K562 (cell line): Measurements from ENCODE around the gene CARD11. TPM values are rescaled to one million over a fixed set of nuclear protein-coding genes. Genes with fewer than 3 reads are reported as not detected.

Source experiments
- ATAC-seq: fragments of 200-7000 bp; cut with Tn5 transposase; 3 replicates; pipeline ENCODE4 v1.9.1; 2020; ENCODE audit warnings: moderate library complexity
- BruUV-seq: library from RNA; stranded (reverse); fragments of 400-500 nt; replicated peaks from 2 replicates; lab custom pipeline; 2021; lab: Mats Ljungman, UMichigan
- CTCF ChIA-PET: fragments of 300-600 bp; formaldehyde crosslinking; extraction: SDS; loops from one replicate; lab custom pipeline; 2021; ENCODE audit warnings: low intra/inter-chr PET ratio; lab: Yijun Ruan, JAX
- POLR2A ChIA-PET: fragments of 300-600, 350-650 bp; sonication (Branson Sonifier 250); formaldehyde crosslinking; extraction: SDS; loops from one replicate; lab custom pipeline; 2021; ENCODE audit warnings: antibody characterized with exemption, inconsistent platforms; lab: Yijun Ruan, JAX
- DNase-seq, 4 experiments: peaks; one replicate each; pipeline versions ENCODE4 v3.0.0 to v3.0.0-alpha.2; 2011 to 2018; ENCODE audit warnings: low spot score in 3 of 4, mixed read lengths in 3 of 4; ENCODE audit errors: extremely low read depth in 1 of 4
- FAIRE-seq: peaks from 2 replicates; lab custom pipeline; 2011; peaks lifted over from hg19 to GRCh38; lab: Jason Lieb, UNC
- H2AFZ ChIP-seq: 2 replicates; pipeline ENCODE4 v1.6.0; 2011; ENCODE audit warnings: low read depth, low read length, control low read depth, inconsistent platforms
- H3K27ac ChIP-seq: fragments of 200-600 bp; 3 replicates; pipeline ENCODE4 v1.8.0; 2011; ENCODE audit warnings: low read depth, mild to moderate bottlenecking, control low read depth, inconsistent platforms, low read length, moderate library complexity, mixed read lengths; ENCODE audit errors: extremely low read depth
- H3K27me3 ChIP-seq, 2 experiments: fragments of 300-600 bp in 1 of 2; 2 replicates in 1 of 2; 3 replicates in 1 of 2; pipeline versions ENCODE4 v1.6.0 to v1.8.0; 2011; ENCODE audit warnings: inconsistent platforms in 2 of 2, low read length in 2 of 2, mild to moderate bottlenecking in 1 of 2, mixed read lengths in 1 of 2, moderate library complexity in 1 of 2; ENCODE audit not compliant: control insufficient read depth in 2 of 2, insufficient read depth in 2 of 2
- H3K36me3 ChIP-seq: fragments of 300-600 bp; 3 replicates; pipeline ENCODE4 v1.8.0; 2011; ENCODE audit warnings: mild to moderate bottlenecking, low read length, inconsistent platforms; ENCODE audit not compliant: control insufficient read depth, insufficient read depth
- H3K4me1 ChIP-seq, 2 experiments: fragments of 200-600 bp in 1 of 2; replicated peaks in 1 of 2; 2 replicates in 1 of 2; 3 replicates in 1 of 2; pipeline versions ENCODE4 v1.5.1 to v1.8.0; 2011; ENCODE audit warnings: inconsistent platforms in 2 of 2, low read length in 2 of 2, mild to moderate bottlenecking in 1 of 2, mixed read lengths in 1 of 2, moderate library complexity in 1 of 2; ENCODE audit not compliant: control insufficient read depth in 2 of 2, insufficient read depth in 2 of 2
- H3K4me2 ChIP-seq: 2 replicates; pipeline ENCODE4 v1.6.1; 2011; ENCODE audit warnings: low read length, control low read depth, inconsistent platforms, mixed read lengths; ENCODE audit not compliant: insufficient read depth
- H3K4me3 ChIP-seq: fragments of 200-600 bp; sonication (generic), shearing (Covaris generic); 2 replicates; pipeline ENCODE4 v1.5.1; 2016; ENCODE audit warnings: control low read depth, inconsistent platforms
- H3K79me2 ChIP-seq: fragments of 200-600 bp; 3 replicates; pipeline ENCODE4 v1.8.0; 2011; ENCODE audit warnings: low read length, inconsistent platforms; ENCODE audit not compliant: control insufficient read depth, insufficient read depth
- H3K9ac ChIP-seq, 2 experiments: 2 replicates each; pipeline versions ENCODE4 v1.6.0 to v1.6.1; 2011; ENCODE audit warnings: low read depth in 2 of 2, low read length in 2 of 2, control low read depth in 1 of 2, inconsistent platforms in 1 of 2, mild to moderate bottlenecking in 1 of 2, mixed read lengths in 1 of 2; ENCODE audit not compliant: insufficient read depth in 1 of 2
- H3K9me1 ChIP-seq: one replicate; pipeline ENCODE4 v1.6.0; 2011; ENCODE audit warnings: inconsistent platforms, mild to moderate bottlenecking, low read length, moderate library complexity; ENCODE audit not compliant: control insufficient read depth, insufficient read depth
- H3K9me3 ChIP-seq: replicated peaks from 2 replicates; pipeline ENCODE4 v1.5.1; 2011; ENCODE audit warnings: low read depth, low read length, inconsistent platforms; ENCODE audit not compliant: control insufficient read depth, insufficient read depth
- H4K20me1 ChIP-seq: replicated peaks from 2 replicates; pipeline ENCODE4 v1.6.1; 2011; ENCODE audit warnings: low read length, inconsistent platforms, mixed read lengths; ENCODE audit not compliant: control insufficient read depth, insufficient read depth
- KLF1 ChIP-seq: fragments of 450-650 bp; IDR thresholded peaks from 2 replicates; pipeline ENCODE4 v1.6.1; 2016; ENCODE audit warnings: missing genetic modification characterization, missing compliant biosample characterization
- TRIM24 ChIP-seq, 2 experiments: fragments of 450-650 bp; IDR thresholded peaks; 2 replicates each; pipeline ENCODE4 v1.6.1; 2016
- TRIM28 ChIP-seq: fragments of 450-650 bp; IDR thresholded peaks from 2 replicates; pipeline ENCODE4 v1.6.1; 2017
- TSC22D4 ChIP-seq: fragments of 450-650 bp; IDR thresholded peaks from 2 replicates; pipeline ENCODE4 v1.6.1; 2016; ENCODE audit warnings: missing genetic modification characterization, missing biosample characterization, control low read depth
- ZNF512 ChIP-seq: IDR thresholded peaks from 2 replicates; pipeline ENCODE4 v1.6.1; 2016; ENCODE audit warnings: missing genetic modification characterization, missing compliant biosample characterization
- ZNF766 ChIP-seq: fragments of 200-800 bp; sonication (Bioruptor generic); conservative IDR thresholded peaks from 2 replicates; pipeline ENCODE4 v1.6.1; 2016; ENCODE audit warnings: missing genetic modification characterization, missing compliant biosample characterization
- WGBS: fragments of 100-300 bp; shearing (Covaris generic); methylation state at CpG from one replicate; pipeline ENCODE4 v1.1.6; 2016; ENCODE audit warnings: low coverage, mixed read lengths; ENCODE audit not compliant: insufficient coverage; ENCODE audit errors: missing lambda C conversion rate; 5-methylcytosine and 5-hydroxymethylcytosine counted together
- in situ Hi-C: fragments of 300-500 bp; cut with MboI; formaldehyde crosslinking; loops from 4 replicates; pipeline ENCODE4 v1.15.0; 2018; ENCODE audit warnings: inconsistent platforms, mixed read lengths
- intact Hi-C: fragments of 100-400 bp; cut with micrococcal nuclease; formaldehyde crosslinking; loops from 2 replicates; pipeline ENCODE4 v1.14.2; 2022
- polyA plus RNA-seq, 8 experiments: library from polyadenylated mRNA; depleted of rRNA in 4 of 8; stranded (reverse) in 5 of 8; unstranded in 3 of 8; fragments of >200 nt; fragmentation: Nextera tagmentation in 2 of 8; fragmentation: Illumina TruSeq in 1 of 8; extraction: Ambion mirVana in 2 of 8; extraction: Trizol in 1 of 8; gene quantifications; 2 replicates each; pipeline versions ENCODE4 v1.2.1 to v1.2.3, GENCODE V29; 2011 to 2014; ENCODE audit warnings: inconsistent platforms in 1 of 8, missing spikeins in 1 of 8
- total RNA-seq, 7 experiments: library from RNA; depleted of rRNA in 6 of 7; stranded (reverse); fragments of >200 nt in 6 of 7; fragmentation: Illumina TruSeq in 2 of 7; extraction: Trizol in 2 of 7; gene quantifications; 2 replicates each; pipeline versions ENCODE4 v1.2.1 to v1.2.3, GENCODE V29; 2011 to 2021; ENCODE audit warnings: low replicate concordance in 1 of 7

The CARD11 gene
- total and polyA plus RNA-seq, 9 of the 15 experiments (the other 6 are each of a cell fraction or from before 2014, with no cell fraction given) = 0.07 to 12.8 (median 5.7) TPM

DNA sequence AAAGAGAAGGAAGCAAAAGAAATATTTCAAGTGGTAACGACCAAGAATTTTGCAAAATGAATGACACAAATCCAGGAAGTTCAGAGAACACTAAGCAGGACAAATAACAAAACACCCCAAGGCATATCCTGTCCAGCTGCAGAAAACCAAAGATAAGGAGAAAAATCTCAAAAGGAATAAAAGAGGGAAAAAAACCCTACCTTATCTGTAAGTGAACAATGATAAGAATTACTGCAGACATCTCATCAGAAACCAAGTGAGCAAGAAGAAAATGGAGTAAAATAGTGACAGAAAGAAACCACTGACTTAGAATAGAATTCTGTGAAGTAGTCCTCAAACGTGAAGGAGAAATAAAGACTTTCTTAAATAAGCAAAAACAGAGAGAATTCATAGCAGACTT lies 21.8 kb downstream of the CARD11 start:
- CTCF ChIA-PET = no interaction called here
- WGBS = 28% methylated on average over 2 of the region's 2 CpGs
- in situ Hi-C loops = no loop called here

More for the DNA sequence above, 21.8 kb downstream of the CARD11 start:
- no peak overlapping the region for H3K4me3 ChIP-seq
- H3K9me3 ChIP-seq = no peaks in the 10 kb centered on the region
- H4K20me1 ChIP-seq = no peaks in the 10 kb centered on the region
- H3K27me3 ChIP-seq = no peaks in the 10 kb centered on the region
- DNase-seq (no peak), FAIRE-seq (no peak), ATAC-seq (no peak)
- POLR2A ChIA-PET = no interaction called here
- BruUV-seq = no TSS peak
- no peak overlapping the region for H2AFZ ChIP-seq
- H3K9me1 ChIP-seq = no peaks in the 10 kb centered on the region
- no peak overlapping the region for H3K9ac ChIP-seq
- no peak overlapping the region for H3K4me2 ChIP-seq
- TF ChIP-seq ZNF512 = peak; percentile 21; the same call in 1 of the 2 replicates
- no peak for TF ChIP-seq KLF1 (tag)
- TF ChIP-seq TSC22D4 (tag) = no peak
- peak in 1 of 2 experiments; percentile 64; a peak in 2 of 4 replicates for TF ChIP-seq TRIM24 (IDR thresholded peaks at IDR 0.05)
- TF ChIP-seq ZNF766 = peak; percentile 85
- peak; percentile 81; the same call in 1 of the 2 replicates for TF ChIP-seq TRIM28
- no peaks in the 10 kb centered on the region for H3K79me2 ChIP-seq
- H3K27ac ChIP-seq = no peak overlapping the region
- intact Hi-C loops = no loop called here
- no peaks in the 10 kb centered on the region for H3K4me1 ChIP-seq
- no peaks in the 10 kb centered on the region for H3K36me3 ChIP-seq
